BLaER1 treated with 17β-estradiol and CSF1 and Interleukin-3, amounts not matched to agents 10 nM and 100 nM (cell line): ENCODE results near the gene PSMD11.

ENCODE experiments used
- H3K27ac ChIP-seq, 11 experiments: shearing (Covaris generic); formaldehyde crosslinking; 2 replicates each; pipeline ENCODE4 v1.8.1; 2022
- H3K27me3 ChIP-seq, 11 experiments: shearing (Covaris generic); formaldehyde crosslinking; 2 replicates each; pipeline ENCODE4 v1.8.1; 2022
- H3K36me3 ChIP-seq, 11 experiments: shearing (Covaris generic); formaldehyde crosslinking; 2 replicates each; pipeline ENCODE4 v1.8.1; 2022
- H3K4me1 ChIP-seq, 10 experiments: shearing (Covaris generic); formaldehyde crosslinking; 2 replicates each; pipeline ENCODE4 v1.8.1; 2022
- H3K4me2 ChIP-seq, 11 experiments: shearing (Covaris generic); formaldehyde crosslinking; 2 replicates each; pipeline ENCODE4 v1.8.1; 2022
- H3K4me3 ChIP-seq, 10 experiments: shearing (Covaris generic); formaldehyde crosslinking; 2 replicates each; pipeline ENCODE4 v1.8.1; 2022
- H3K9ac ChIP-seq, 11 experiments: shearing (Covaris generic); formaldehyde crosslinking; 2 replicates each; pipeline ENCODE4 v1.8.1; 2022
- H3K9me3 ChIP-seq, 11 experiments: shearing (Covaris generic); formaldehyde crosslinking; replicated peaks in 1 of 11; 2 replicates each; pipeline ENCODE4 v1.8.1; 2022
- H4K20me1 ChIP-seq, 11 experiments: shearing (Covaris generic); formaldehyde crosslinking; 2 replicates each; pipeline ENCODE4 v1.8.1; 2022
- Cebpa-rat ChIP-seq, 11 experiments: shearing (Covaris generic); IDR thresholded peaks; 2 replicates each; pipeline ENCODE4 v1.8.1; 2022

The PSMD11 gene

GRCh38 chr17:32494621-32495358, 50.5 kb downstream of the PSMD11 start:
- peaks cover 0 to 24% (median 15%) of the 10 kb centered on the region in 11 experiments; a peak in 14 of 22 replicates for H4K20me1 ChIP-seq
- peak overlapping the region; percentile 70 to 90 (median 79) for H3K4me2 ChIP-seq
- TF ChIP-seq Cebpa-rat (IDR thresholded peaks at IDR 0.05), result no peak
- H3K27ac ChIP-seq, result peak overlapping the region in 1 of 11 experiments; percentile 15; a peak in 3 of 22 replicates
- H3K9me3 ChIP-seq, result no peaks in the 10 kb centered on the region
- peaks cover 0 to 16% (median 7%) of the 10 kb centered on the region in 11 experiments; a peak in 12 of 22 replicates for H3K36me3 ChIP-seq
- H3K27me3 ChIP-seq, result no peaks in the 10 kb centered on the region
- peak overlapping the region in 5 of 11 experiments; percentile 2 to 59 (median 33); a peak in 6 of 22 replicates for H3K9ac ChIP-seq
- H3K4me1 ChIP-seq, result peaks cover 57 to 75% (median 69%) of the 10 kb centered on the region in 10 experiments
- H3K4me3 ChIP-seq, result no peak overlapping the region

GRCh38 chr17:32495359-32496231, 51.3 kb downstream of the PSMD11 start:
- no peak for TF ChIP-seq Cebpa-rat (IDR thresholded peaks at IDR 0.05)
- no peak overlapping the region for H3K4me3 ChIP-seq

GRCh38 chr17:32496395-32497073, 52.2 kb downstream of the PSMD11 start:
- Histone ChIP-seq H4K20me1 (peaks cover 0 to 16% (median 1%) of the 10 kb centered on the region in 11 experiments; a peak in 9 of 22 replicates), H3K9me3 (no peaks in the 10 kb centered on the region), H3K4me2 (peak overlapping the region; percentile 70 to 90 (median 79)), H3K36me3 (peaks cover 0 to 3% (median 0%) of the 10 kb centered on the region in 11 experiments; a peak in 3 of 22 replicates), H3K27me3 (no peaks in the 10 kb centered on the region), H3K9ac (no peak overlapping the region; a peak in 1 of 22 replicates), H3K4me3 (no peak overlapping the region), H3K4me1 (peaks cover 52 to 58% (median 55%) of the 10 kb centered on the region in 10 experiments), H3K27ac (no peak overlapping the region)
- TF ChIP-seq Cebpa-rat (IDR thresholded peaks at IDR 0.05), result no peak

More at GRCh38 chr17:32495359-32496231, 51.3 kb downstream of the PSMD11 start:
- peaks cover 57 to 67% (median 62%) of the 10 kb centered on the region in 10 experiments for H3K4me1 ChIP-seq
- peaks cover 0 to 8% (median 0%) of the 10 kb centered on the region in 11 experiments; a peak in 6 of 22 replicates for H3K36me3 ChIP-seq
- no peaks in the 10 kb centered on the region for H3K27me3 ChIP-seq
- peak overlapping the region in 6 of 11 experiments; percentile 2 to 59 (median 22); a peak in 9 of 22 replicates for H3K9ac ChIP-seq
- peak overlapping the region; percentile 70 to 90 (median 79) for H3K4me2 ChIP-seq
- peaks cover 0 to 16% (median 7%) of the 10 kb centered on the region in 11 experiments; a peak in 12 of 22 replicates for H4K20me1 ChIP-seq
- H3K9me3 ChIP-seq, result no peaks in the 10 kb centered on the region
- H3K27ac ChIP-seq, result peak overlapping the region in 4 of 11 experiments; percentile 2 to 17 (median 9); a peak in 4 of 22 replicates

GRCh38 chr17:32497431-32498205, 53.3 kb downstream of the PSMD11 start:
- H4K20me1 ChIP-seq, result peaks cover 0 to 15% (median 0%) of the 10 kb centered on the region in 11 experiments; a peak in 4 of 22 replicates
- no peaks in the 10 kb centered on the region for H3K27me3 ChIP-seq
- H3K4me1 ChIP-seq, result peaks cover 41 to 47% (median 45%) of the 10 kb centered on the region in 10 experiments
- no peak overlapping the region for H3K9ac ChIP-seq
- H3K4me2 ChIP-seq, result no peak overlapping the region
- no peak overlapping the region for H3K4me3 ChIP-seq
- H3K36me3 ChIP-seq, result no peaks in the 10 kb centered on the region
- no peak for TF ChIP-seq Cebpa-rat (IDR thresholded peaks at IDR 0.05)
- H3K27ac ChIP-seq, result no peak overlapping the region
- H3K9me3 ChIP-seq, result no peaks in the 10 kb centered on the region

- H3K27ac ChIP-seq, result no peak overlapping the region
- H3K36me3 ChIP-seq, result no peaks in the 10 kb centered on the region
- no peaks in the 10 kb centered on the region for H3K9me3 ChIP-seq
- H3K4me1 ChIP-seq, result peaks cover 41 to 47% (median 45%) of the 10 kb centered on the region in 10 experiments
- peaks cover 0 to 10% (median 0%) of the 10 kb centered on the region in 11 experiments; a peak in 4 of 22 replicates for H4K20me1 ChIP-seq
- H3K9ac ChIP-seq, result no peak overlapping the region
- H3K4me2 ChIP-seq, result no peak overlapping the region
- no peak for TF ChIP-seq Cebpa-rat (IDR thresholded peaks at IDR 0.05)
- no peaks in the 10 kb centered on the region for H3K27me3 ChIP-seq
- no peak overlapping the region for H3K4me3 ChIP-seq
Observed at GRCh38 chr17:32498391-32498790, 54.1 kb downstream of the PSMD11 start.

GRCh38 chr17:32502013-32502412, 57.7 kb downstream of the PSMD11 start:
- Histone ChIP-seq H3K9ac (no peak overlapping the region), H3K27ac (peak overlapping the region in 1 of 11 experiments; percentile 74; a peak in 2 of 22 replicates), H4K20me1 (no peaks in the 10 kb centered on the region; a peak in 1 of 22 replicates), H3K9me3 (no peaks in the 10 kb centered on the region), H3K4me3 (no peak overlapping the region), H3K36me3 (no peaks in the 10 kb centered on the region), H3K27me3 (no peaks in the 10 kb centered on the region), H3K4me1 (peaks cover 23 to 30% (median 28%) of the 10 kb centered on the region in 10 experiments), H3K4me2 (no peak overlapping the region)
- no peak for TF ChIP-seq Cebpa-rat (IDR thresholded peaks at IDR 0.05)

- TF ChIP-seq Cebpa-rat (IDR thresholded peaks at IDR 0.05), result no peak
- H4K20me1 ChIP-seq, result no peaks in the 10 kb centered on the region; a peak in 1 of 22 replicates
- peak overlapping the region in 9 of 11 experiments; percentile 42 to 81 (median 73); a peak in 16 of 22 replicates for H3K27ac ChIP-seq
- peak overlapping the region in 5 of 11 experiments; percentile 42 to 62 (median 56); a peak in 8 of 22 replicates for H3K9ac ChIP-seq
- no peaks in the 10 kb centered on the region for H3K36me3 ChIP-seq
- no peak overlapping the region for H3K4me3 ChIP-seq
- H3K9me3 ChIP-seq, result no peaks in the 10 kb centered on the region
- no peaks in the 10 kb centered on the region for H3K27me3 ChIP-seq
- H3K4me1 ChIP-seq, result peaks cover 23 to 29% (median 26%) of the 10 kb centered on the region in 10 experiments
- peak overlapping the region; percentile 62 to 95 (median 85); a peak in 21 of 22 replicates for H3K4me2 ChIP-seq
Observed at GRCh38 chr17:32502710-32503109, 58.4 kb downstream of the PSMD11 start.
